Ramos (cell line): ENCODE measurements around the gene ZNF341.

Source experiments
- in situ Hi-C: fragments of 300-500 bp; cut with MboI; formaldehyde crosslinking; loops from one replicate; pipeline ENCODE4 v1.14.3; 2022; ENCODE audit warnings: low sequenced_read_pairs; ENCODE audit not compliant: unreplicated experiment

Gene ZNF341

DNA sequence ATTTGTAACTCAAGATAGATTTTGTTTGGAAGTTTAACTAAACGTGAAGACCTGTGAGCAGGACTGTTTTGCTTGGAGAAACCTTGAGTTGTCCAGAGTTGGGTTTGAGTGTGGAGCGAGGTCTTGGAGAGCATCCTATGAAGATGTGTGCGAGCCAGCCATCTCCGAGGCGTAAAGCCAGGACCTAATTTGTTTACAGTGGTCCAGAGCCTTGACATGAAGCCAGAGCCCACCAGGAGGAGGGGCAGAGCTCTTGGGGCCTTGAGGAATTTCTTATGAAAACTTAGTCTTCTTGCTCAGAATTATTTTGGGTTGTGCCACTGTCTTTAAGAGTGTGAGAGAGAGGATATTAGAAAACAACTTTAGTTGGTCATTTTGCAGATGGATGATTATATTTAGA, 85.6 kb downstream of the ZNF341 start:
- in situ Hi-C loops: no loop called here

DNA sequence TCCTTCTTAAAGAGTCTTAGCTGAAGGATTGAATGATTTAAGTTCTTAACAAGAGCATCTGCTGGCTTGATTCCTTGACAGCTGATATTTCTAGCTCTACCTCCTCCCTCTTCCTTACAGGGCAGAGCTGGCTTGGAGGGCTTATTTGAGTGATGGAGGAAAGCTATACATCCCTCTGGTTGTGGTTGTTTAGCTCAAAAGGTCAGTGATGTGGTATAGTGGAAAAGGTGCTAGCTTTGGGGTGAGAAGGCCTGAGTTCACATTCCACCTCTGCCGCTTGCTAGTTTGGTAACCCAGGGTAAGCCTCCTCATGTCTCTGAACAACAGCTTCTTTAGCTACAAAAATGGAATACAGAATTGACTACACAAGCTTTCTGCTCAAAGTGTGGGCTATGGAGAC, 87.7 kb downstream of the ZNF341 start:
- in situ Hi-C loops: no loop called here

DNA sequence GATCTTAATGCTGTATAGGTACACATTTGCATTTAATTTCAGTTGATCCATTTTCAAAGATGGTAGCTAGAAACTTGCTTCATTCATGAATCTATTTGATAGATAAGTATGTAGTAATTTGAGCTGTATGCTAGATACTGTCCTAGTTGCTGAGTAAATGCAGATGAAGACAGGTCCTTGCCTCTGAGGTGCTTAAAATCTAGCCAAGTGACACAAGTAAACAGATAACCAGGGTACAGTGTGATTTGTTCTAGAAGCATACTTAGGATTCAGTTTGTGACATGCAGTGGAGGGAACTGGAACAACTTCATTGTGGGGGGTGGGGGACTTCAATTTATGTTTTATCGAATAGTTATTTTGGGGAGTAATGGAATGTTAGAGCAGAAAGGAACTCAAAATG, 88.6 kb downstream of the ZNF341 start:
- in situ Hi-C loops: no loop called here

- in situ Hi-C loops: no loop called here
Measured at GRCh38 chr20:33821270-33821836, 89.6 kb downstream of the ZNF341 start.

- in situ Hi-C loops: no loop called here
Measured at GRCh38 chr20:33822423-33822822, 90.6 kb downstream of the ZNF341 start.

- in situ Hi-C loops: no loop called here
Measured at GRCh38 chr20:33822991-33823390, 91.2 kb downstream of the ZNF341 start.

DNA sequence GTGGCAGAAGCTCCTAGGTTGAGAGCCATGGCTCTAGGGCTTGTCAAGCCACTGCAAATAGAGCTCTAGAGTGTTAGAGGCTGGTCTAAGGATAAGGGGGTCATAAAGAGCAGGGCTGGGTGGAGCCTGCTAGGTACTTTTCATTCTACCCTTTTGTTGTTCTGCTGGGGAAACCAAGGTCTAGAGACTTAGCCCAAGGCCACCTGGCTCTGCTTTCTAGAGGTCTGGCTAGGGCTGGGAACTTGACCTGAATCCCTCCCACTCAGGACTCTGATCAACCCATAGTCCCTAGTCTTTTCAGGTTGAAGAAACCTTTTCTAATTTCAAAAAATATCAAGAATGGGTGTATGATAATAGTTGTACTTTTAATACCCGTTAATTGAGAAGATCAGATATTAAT, 93.1 kb downstream of the ZNF341 start:
- in situ Hi-C loops: no loop called here

DNA sequence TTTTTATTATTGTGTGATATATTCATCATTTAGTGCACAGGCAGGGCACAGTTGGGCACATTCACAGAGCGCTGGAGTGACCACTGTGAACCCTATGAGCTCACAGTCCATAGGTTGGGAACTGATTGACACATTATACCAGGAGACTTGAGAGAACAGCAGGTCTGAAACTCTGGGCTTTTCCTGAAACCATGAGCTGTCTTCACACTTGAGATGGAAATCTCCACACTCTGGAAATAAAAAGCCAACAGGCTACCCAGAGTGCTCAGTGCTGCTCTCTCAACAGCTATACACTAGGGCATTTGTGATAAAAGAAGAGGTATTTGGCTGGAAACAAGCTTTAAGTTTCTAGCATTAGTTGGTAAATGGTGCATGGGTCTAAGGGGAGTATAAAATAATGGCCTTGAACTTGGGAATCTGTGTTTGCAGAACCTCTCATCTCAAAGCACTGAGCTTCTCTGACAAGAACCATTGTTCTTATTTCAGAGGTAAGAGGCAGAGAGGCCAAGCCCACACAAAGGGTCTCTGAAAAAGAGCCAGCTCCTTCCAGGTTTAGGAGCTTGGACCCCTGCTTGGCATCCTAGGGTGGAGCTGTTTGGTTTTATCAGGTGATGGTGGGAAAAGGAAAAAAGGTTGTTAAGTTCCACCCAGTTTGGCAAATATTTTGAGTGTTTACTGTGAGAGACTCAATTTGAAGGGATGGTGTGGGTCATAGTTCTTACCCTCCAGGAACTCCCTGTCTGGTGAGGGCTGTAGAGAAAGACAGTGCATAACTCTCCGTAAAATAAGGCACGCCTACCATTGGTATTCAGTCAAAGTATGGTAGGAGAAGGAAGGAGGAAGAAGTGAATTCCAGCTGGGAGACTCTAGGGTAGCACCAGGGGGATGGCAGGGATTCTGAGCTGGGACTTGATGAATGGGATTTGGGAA, 93.8 kb downstream of the ZNF341 start:
- in situ Hi-C loops: no loop called here

DNA sequence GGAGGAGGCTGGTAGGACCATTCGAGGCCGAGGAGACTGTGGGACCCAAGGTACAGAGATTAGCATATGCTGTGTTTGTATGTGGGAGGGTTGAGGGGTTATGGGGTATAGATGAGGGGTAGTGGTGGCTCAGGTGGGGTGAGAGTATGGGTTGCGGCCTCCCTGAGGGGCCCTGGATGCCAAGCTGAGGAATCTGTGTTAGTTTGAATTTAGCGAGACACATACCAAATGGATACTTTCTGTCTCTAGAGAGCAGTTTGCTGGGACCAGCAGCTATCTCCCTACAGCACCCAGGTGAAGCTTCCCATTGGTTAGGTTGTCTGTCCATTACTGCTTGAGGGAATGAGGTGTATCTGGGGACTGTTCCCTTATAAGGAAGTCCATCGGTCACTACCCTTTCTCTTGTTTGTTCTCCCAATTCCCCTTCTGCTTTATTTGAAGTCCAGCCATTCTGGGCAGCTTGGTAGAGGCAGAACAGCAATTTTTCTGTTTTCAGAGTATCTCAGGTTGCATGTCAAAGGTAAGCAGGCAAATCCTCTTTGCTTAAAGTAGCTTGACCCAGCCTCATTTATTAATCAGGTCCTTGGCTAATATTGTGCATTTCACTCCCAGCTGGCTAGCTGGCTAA, 94.6 kb downstream of the ZNF341 start:
- in situ Hi-C loops: no loop called here

DNA sequence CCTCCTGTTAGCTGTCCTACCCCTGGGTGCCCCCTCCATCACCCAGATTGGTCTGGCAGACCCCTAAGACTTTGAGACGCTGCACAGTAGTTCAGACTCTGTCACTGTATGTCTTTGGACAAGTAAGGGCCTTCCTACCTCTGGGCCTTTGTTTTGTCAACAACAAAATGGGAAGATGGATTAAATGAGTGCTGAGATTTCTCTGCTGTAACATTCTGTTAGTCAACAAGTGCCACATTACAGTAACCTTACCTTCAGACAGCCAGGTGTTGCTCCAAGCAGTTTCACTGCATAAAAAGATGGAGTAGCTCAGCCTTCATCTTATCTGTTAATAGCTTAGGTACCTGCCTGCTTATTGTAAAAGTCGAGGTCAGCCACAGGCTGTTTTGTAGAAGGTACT, 95.3 kb downstream of the ZNF341 start:
- in situ Hi-C loops: no loop called here

- in situ Hi-C loops: no loop called here
Measured at GRCh38 chr20:33827634-33828325, 96.0 kb downstream of the ZNF341 start.

DNA sequence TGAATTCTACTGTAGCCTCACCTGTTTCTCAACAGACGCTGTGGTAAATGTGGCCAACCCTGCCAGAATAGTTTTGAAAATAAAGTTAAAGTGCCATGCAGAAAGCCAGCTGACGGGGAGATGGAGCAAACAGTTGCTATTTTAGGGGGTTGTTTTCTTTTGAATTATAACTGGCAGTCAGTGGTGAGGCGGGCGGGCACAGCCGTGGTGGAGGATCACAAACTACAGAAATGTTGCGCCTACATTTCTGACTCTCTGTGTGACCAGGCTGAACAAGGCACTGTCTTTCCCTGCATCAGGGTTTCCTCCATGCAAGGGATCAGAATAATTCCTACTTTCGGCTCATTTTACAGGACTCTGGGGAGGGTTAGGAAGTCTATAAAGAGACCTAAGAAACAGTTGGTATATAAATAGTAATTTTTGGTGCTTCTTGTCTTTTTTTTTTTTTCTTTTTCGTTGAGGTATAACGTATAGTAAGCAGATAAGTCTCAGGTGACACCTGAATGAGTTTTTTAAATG, 96.6 kb downstream of the ZNF341 start:
- in situ Hi-C loops: no loop called here

DNA sequence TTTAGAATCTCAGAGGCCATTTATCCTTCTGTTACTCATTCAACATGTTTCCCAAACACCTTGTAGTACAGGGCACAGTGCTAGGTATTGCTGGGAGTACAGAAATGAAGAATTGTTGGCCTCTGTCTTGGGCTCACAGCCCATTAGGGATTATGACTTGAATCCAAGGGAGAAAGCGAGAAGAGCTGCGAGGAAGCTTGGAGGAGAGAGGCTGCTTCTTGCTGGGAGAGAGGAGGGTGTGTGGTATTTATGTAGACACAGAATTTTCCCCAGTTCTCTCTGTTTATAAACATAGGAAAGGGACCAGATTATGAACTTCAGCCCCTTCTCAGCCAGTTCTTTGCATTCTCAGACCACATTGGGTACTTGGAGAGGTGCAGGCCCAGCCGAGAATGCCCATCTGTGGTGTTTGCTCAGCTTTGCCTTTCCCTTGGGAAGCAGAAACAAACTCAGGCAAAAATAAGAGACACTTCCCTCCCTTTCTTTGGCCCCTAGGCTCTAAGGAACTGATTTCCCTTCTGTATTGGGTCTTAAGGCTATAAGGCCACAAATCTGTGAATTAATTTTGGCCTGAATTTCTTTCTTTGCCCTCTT, 97.3 kb downstream of the ZNF341 start:
- in situ Hi-C loops: no loop called here

DNA sequence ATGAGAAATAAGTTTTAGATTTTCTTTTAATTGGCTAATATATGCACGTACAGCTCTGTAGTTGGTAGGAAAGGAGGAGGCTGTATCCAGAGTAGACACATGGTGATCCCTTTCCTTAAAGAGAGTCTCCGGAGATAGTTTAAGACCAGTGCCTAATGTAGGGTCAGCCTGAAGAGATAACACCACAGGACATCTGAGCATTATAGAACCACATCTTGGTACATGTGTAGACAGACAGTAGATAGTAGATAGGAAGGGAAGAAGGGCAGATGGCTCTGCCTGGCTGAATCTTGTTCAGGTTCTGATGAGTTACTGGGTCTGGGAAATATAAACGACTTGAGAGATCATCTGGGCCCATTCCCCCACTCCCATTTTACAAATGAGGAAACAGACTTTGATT, 97.8 kb downstream of the ZNF341 start:
- in situ Hi-C loops: no loop called here

GRCh38 chr20:33830371-33830770, 98.6 kb downstream of the ZNF341 start:
- in situ Hi-C loops: no loop called here

DNA sequence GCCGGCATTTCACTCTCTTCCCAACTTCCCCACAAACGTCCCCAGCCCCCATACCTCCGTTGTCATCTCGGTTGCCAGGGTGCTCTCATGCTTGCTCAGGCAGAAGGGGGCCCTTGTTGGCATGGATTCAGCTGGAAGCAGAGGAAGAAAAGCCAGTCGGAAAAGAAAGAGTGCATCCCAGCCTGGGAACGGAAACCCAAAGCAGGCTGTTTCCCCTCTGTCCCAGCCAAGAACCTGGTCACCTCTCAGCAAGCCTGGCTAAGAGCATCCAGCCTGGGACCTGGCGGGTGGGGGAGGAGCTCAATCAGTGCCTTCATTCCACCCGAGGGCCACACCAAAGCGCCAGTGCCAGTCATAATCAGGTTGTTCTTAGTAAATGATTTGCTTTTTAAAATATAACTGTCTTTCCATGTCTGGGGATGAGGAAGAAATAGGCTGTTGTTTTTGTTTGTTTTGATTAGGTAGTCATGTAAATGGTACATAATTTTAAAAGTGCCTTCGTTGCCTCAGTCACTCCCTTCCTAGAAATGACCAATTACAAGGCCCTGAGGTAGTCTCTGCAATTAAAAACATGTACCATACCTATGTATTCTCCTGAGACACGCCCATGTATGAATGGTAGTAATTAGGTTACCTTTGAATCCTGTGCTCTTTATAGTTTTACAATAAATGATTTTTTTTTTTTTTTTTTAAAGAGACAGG, 100.5 kb downstream of the ZNF341 start:
- in situ Hi-C loops: no loop called here

DNA sequence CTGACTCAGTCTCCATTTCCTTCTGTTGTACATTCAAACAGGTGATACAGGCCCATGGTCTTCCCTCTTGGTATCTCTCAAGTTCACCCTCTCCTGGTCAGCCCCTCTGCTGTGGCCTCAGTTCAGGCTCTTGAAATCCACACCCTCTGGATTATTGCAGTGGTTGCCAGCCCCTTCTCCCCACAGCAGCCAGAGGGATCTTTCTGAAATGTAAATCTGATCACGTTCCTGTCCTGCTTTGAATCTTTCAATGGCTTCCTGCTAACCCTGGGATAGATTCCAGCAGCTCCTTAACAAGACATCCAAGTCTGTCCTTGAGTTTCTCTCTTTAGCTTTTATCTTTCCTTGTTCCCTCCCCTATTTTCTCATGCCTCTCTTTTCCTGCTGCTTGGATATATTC, 101.5 kb downstream of the ZNF341 start:
- in situ Hi-C loops: no loop called here

GRCh38 chr20:33835615-33836172, 103.9 kb downstream of the ZNF341 start:
- in situ Hi-C loops: no loop called here

DNA sequence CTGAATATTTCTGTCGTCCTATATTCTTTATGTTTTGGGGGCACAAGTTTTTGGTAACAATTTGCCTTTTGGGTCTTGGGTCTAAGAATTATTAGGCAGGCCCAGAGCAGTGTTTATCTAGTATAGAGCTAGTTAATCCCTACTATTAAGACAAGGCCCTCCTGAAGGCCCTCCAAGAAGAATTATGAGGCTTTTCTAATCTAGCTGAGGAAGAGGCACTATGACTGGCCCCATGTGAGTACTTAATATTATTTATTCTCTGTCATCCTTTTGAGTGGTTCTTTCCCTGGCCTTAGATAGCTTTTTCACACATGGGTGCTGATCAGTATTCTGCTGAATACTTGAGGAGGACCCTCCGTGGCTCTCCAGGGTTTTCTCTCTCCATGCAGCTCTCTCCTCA, 104.5 kb downstream of the ZNF341 start:
- in situ Hi-C loops: no loop called here
